ENCODE results near the gene ARHGEF33. TPM values are rescaled to one million over a fixed set of nuclear protein-coding genes. Genes with fewer than 3 reads are reported as not detected.

ARHGEF33 gene
- total RNA-seq, 2 experiments from 2014 or later = not detected

GRCh38 chr2:38887347-38887746 is 2.3 kb upstream of the ARHGEF33 start:
- CTCF ChIA-PET = interaction anchor here (0.7 to 1.2 kb wide), 2 partner anchors 117 to 454 kb away, joined by 3 to 4 read pairs; no protein-coding TSS in a partner anchor
- Mint-ChIP-seq H3K36me3 (ENCODE audit: low read depth) (no peaks in the 10 kb centered on the region), H3K27ac (no peak overlapping the region), H3K4me1 (ENCODE audit: low read depth) (no peaks in the 10 kb centered on the region), H3K9me3 (no peaks in the 10 kb centered on the region), H3K4me3 (no peak overlapping the region), H3K27me3 (ENCODE audit: low read depth) (no peaks in the 10 kb centered on the region)
- no peak for DNase-seq
- intact Hi-C loops (cut with micrococcal nuclease) = no loop called here

- H3K27me3 Mint-ChIP-seq (ENCODE audit: low read depth) = no peaks in the 10 kb centered on the region
- no peaks in the 10 kb centered on the region for H3K9me3 Mint-ChIP-seq
- no peak overlapping the region for H3K4me3 Mint-ChIP-seq
- DNase-seq = no peak
- peaks cover 2% of the 10 kb centered on the region for H3K4me1 Mint-ChIP-seq (ENCODE audit: low read depth)
- no peak overlapping the region for H3K27ac Mint-ChIP-seq
- intact Hi-C loops (cut with micrococcal nuclease) = no loop called here
- CTCF ChIA-PET = no interaction called here
- H3K36me3 Mint-ChIP-seq (ENCODE audit: low read depth) = no peaks in the 10 kb centered on the region
These were observed 1.6 kb upstream of the ARHGEF33 start for GRCh38 chr2:38887902-38888554.

GRCh38 chr2:38889045-38889444 is 630 bp upstream of the ARHGEF33 start:
- H3K4me1 Mint-ChIP-seq (ENCODE audit: low read depth) = peaks cover 2% of the 10 kb centered on the region
- H3K4me3 Mint-ChIP-seq = no peak overlapping the region
- no peaks in the 10 kb centered on the region for H3K36me3 Mint-ChIP-seq (ENCODE audit: low read depth)
- no peak for DNase-seq
- H3K9me3 Mint-ChIP-seq = no peaks in the 10 kb centered on the region
- intact Hi-C loops (cut with micrococcal nuclease) = no loop called here
- H3K27me3 Mint-ChIP-seq (ENCODE audit: low read depth) = no peaks in the 10 kb centered on the region
- CTCF ChIA-PET = interaction anchor here (0.7 kb wide), 1 partner anchor 60 kb away, joined by 3 read pairs; no protein-coding TSS in a partner anchor
- H3K27ac Mint-ChIP-seq = no peak overlapping the region

GRCh38 chr2:38892819-38893218 is 3.1 kb downstream of the ARHGEF33 start:
- intact Hi-C loops (cut with micrococcal nuclease) = no loop called here
- H3K4me1 Mint-ChIP-seq (ENCODE audit: low read depth) = peaks cover 2% of the 10 kb centered on the region
- no peaks in the 10 kb centered on the region for H3K9me3 Mint-ChIP-seq
- CTCF ChIA-PET = no interaction called here
- no peaks in the 10 kb centered on the region for H3K36me3 Mint-ChIP-seq (ENCODE audit: low read depth)
- DNase-seq = no peak
- H3K27me3 Mint-ChIP-seq (ENCODE audit: low read depth) = peaks cover 3% of the 10 kb centered on the region
- H3K27ac Mint-ChIP-seq = no peak overlapping the region
- H3K4me3 Mint-ChIP-seq = no peak overlapping the region

- H3K4me3 Mint-ChIP-seq = no peak overlapping the region
- H3K9me3 Mint-ChIP-seq = no peaks in the 10 kb centered on the region
- H3K27ac Mint-ChIP-seq = no peak overlapping the region
- H3K27me3 Mint-ChIP-seq (ENCODE audit: low read depth) = peaks cover 4% of the 10 kb centered on the region
- CTCF ChIA-PET = no interaction called here
- intact Hi-C loops (cut with micrococcal nuclease) = no loop called here
- no peaks in the 10 kb centered on the region for H3K4me1 Mint-ChIP-seq (ENCODE audit: low read depth)
- no peak for DNase-seq
- H3K36me3 Mint-ChIP-seq (ENCODE audit: low read depth) = no peaks in the 10 kb centered on the region
These were observed 8.6 kb downstream of the ARHGEF33 start for GRCh38 chr2:38898256-38898655.

GRCh38 chr2:38900726-38901125 is 11.1 kb downstream of the ARHGEF33 start:
- H3K4me3 Mint-ChIP-seq = no peak overlapping the region
- H3K9me3 Mint-ChIP-seq = no peaks in the 10 kb centered on the region
- no peaks in the 10 kb centered on the region for H3K36me3 Mint-ChIP-seq (ENCODE audit: low read depth)
- intact Hi-C loops (cut with micrococcal nuclease) = no loop called here
- no peak overlapping the region for H3K27ac Mint-ChIP-seq
- no peak for DNase-seq
- H3K27me3 Mint-ChIP-seq (ENCODE audit: low read depth) = peaks cover 4% of the 10 kb centered on the region
- no peaks in the 10 kb centered on the region for H3K4me1 Mint-ChIP-seq (ENCODE audit: low read depth)
- CTCF ChIA-PET = interaction anchor here (1.8 kb wide), 1 partner anchor 47 kb away, joined by 4 read pairs; no protein-coding TSS in a partner anchor

- Mint-ChIP-seq H3K27ac (no peak overlapping the region), H3K27me3 (ENCODE audit: low read depth) (no peaks in the 10 kb centered on the region), H3K36me3 (ENCODE audit: low read depth) (no peaks in the 10 kb centered on the region), H3K4me1 (ENCODE audit: low read depth) (peaks cover 8% of the 10 kb centered on the region), H3K9me3 (no peaks in the 10 kb centered on the region), H3K4me3 (no peak overlapping the region)
- DNase-seq = no peak
- CTCF ChIA-PET = no interaction called here
- intact Hi-C loops (cut with micrococcal nuclease) = no loop called here
These were observed 15.6 kb downstream of the ARHGEF33 start for GRCh38 chr2:38905251-38905650.

- H3K27ac Mint-ChIP-seq = no peak overlapping the region
- peaks cover 8% of the 10 kb centered on the region for H3K4me1 Mint-ChIP-seq (ENCODE audit: low read depth)
- CTCF ChIA-PET = no interaction called here
- no peak for DNase-seq
- intact Hi-C loops (cut with micrococcal nuclease) = no loop called here
- no peaks in the 10 kb centered on the region for H3K27me3 Mint-ChIP-seq (ENCODE audit: low read depth)
- no peak overlapping the region for H3K4me3 Mint-ChIP-seq
- H3K9me3 Mint-ChIP-seq = no peaks in the 10 kb centered on the region
- H3K36me3 Mint-ChIP-seq (ENCODE audit: low read depth) = no peaks in the 10 kb centered on the region
These were observed 17.6 kb downstream of the ARHGEF33 start for GRCh38 chr2:38907242-38907641.

- no peak overlapping the region for H3K27ac Mint-ChIP-seq
- H3K9me3 Mint-ChIP-seq = no peaks in the 10 kb centered on the region
- H3K27me3 Mint-ChIP-seq (ENCODE audit: low read depth) = no peaks in the 10 kb centered on the region
- intact Hi-C loops (cut with micrococcal nuclease) = no loop called here
- H3K36me3 Mint-ChIP-seq (ENCODE audit: low read depth) = no peaks in the 10 kb centered on the region
- CTCF ChIA-PET = no interaction called here
- no peak overlapping the region for H3K4me3 Mint-ChIP-seq
- DNase-seq = no peak
- H3K4me1 Mint-ChIP-seq (ENCODE audit: low read depth) = peaks cover 8% of the 10 kb centered on the region
These were observed 18.3 kb downstream of the ARHGEF33 start for GRCh38 chr2:38907743-38908562.

- no peaks in the 10 kb centered on the region for H3K36me3 Mint-ChIP-seq (ENCODE audit: low read depth)
These were observed 20.2 kb downstream of the ARHGEF33 start for GRCh38 chr2:38909872-38910271.

GRCh38 chr2:38911191-38911590 is 21.5 kb downstream of the ARHGEF33 start:
- H3K4me3 Mint-ChIP-seq = no peak overlapping the region
- no peaks in the 10 kb centered on the region for H3K9me3 Mint-ChIP-seq
- intact Hi-C loops (cut with micrococcal nuclease) = no loop called here
- no peak for DNase-seq
- no peaks in the 10 kb centered on the region for H3K36me3 Mint-ChIP-seq (ENCODE audit: low read depth)
- H3K4me1 Mint-ChIP-seq (ENCODE audit: low read depth) = peaks cover 8% of the 10 kb centered on the region
- CTCF ChIA-PET = no interaction called here
- no peak overlapping the region for H3K27ac Mint-ChIP-seq
- H3K27me3 Mint-ChIP-seq (ENCODE audit: low read depth) = no peaks in the 10 kb centered on the region

More at GRCh38 chr2:38909872-38910271, 20.2 kb downstream of the ARHGEF33 start:
- CTCF ChIA-PET = no interaction called here
- Mint-ChIP-seq H3K27ac (no peak overlapping the region), H3K4me3 (no peak overlapping the region), H3K4me1 (ENCODE audit: low read depth) (peaks cover 8% of the 10 kb centered on the region), H3K27me3 (ENCODE audit: low read depth) (no peaks in the 10 kb centered on the region), H3K9me3 (no peaks in the 10 kb centered on the region)
- intact Hi-C loops (cut with micrococcal nuclease) = no loop called here
- DNase-seq = no peak

- no peaks in the 10 kb centered on the region for H3K27me3 Mint-ChIP-seq (ENCODE audit: low read depth)
- intact Hi-C loops (cut with micrococcal nuclease) = no loop called here
- CTCF ChIA-PET = interaction anchor here (0.6 kb wide), 1 partner anchor 772 kb away, joined by 3 read pairs; no protein-coding TSS in a partner anchor
These were observed 22.9 kb downstream of the ARHGEF33 start for GRCh38 chr2:38912619-38913018.

GRCh38 chr2:38922389-38922788 is 32.7 kb downstream of the ARHGEF33 start:
- no peaks in the 10 kb centered on the region for H3K9me3 Mint-ChIP-seq
- H3K27ac Mint-ChIP-seq = no peak overlapping the region
- intact Hi-C loops (cut with micrococcal nuclease) = no loop called here
- CTCF ChIA-PET = interaction anchor here (0.6 to 1.3 kb wide), 3 partner anchors 9 to 26 kb away, joined by 3 to 5 read pairs (median 3); no protein-coding TSS in a partner anchor
- DNase-seq = no peak
- H3K36me3 Mint-ChIP-seq (ENCODE audit: low read depth) = no peaks in the 10 kb centered on the region
- H3K4me3 Mint-ChIP-seq = no peak overlapping the region
- H3K27me3 Mint-ChIP-seq (ENCODE audit: low read depth) = no peaks in the 10 kb centered on the region
- H3K4me1 Mint-ChIP-seq (ENCODE audit: low read depth) = no peaks in the 10 kb centered on the region

More at GRCh38 chr2:38912619-38913018, 22.9 kb downstream of the ARHGEF33 start:
- DNase-seq = no peak
- Mint-ChIP-seq H3K4me1 (ENCODE audit: low read depth) (peaks cover 8% of the 10 kb centered on the region), H3K27ac (no peak overlapping the region), H3K4me3 (no peak overlapping the region), H3K36me3 (ENCODE audit: low read depth) (no peaks in the 10 kb centered on the region), H3K9me3 (no peaks in the 10 kb centered on the region)
